MM.1S (cell line): ENCODE measurements around the gene ADARB2.

Experiments used
- EZH2 ChIP-seq: fragments of 300-600 bp; sonication (generic); optimal IDR thresholded peaks from 2 replicates; pipeline ENCODE3; 2017; ENCODE audit warnings: low read depth, mild to moderate bottlenecking, antibody characterized with exemption, low read length, mixed read lengths
- EZH2phosphoT487 ChIP-seq: fragments of 300-600 bp; sonication (generic); IDR thresholded peaks from 2 replicates; pipeline ENCODE4 v1.6.1; 2018; ENCODE audit warnings: antibody characterized with exemption, low read length
- TF ChIP-seq, protein P1 (sequence below): fragments of 300-600 bp; sonication (generic); IDR thresholded peaks from 2 replicates; pipeline ENCODE4 v1.5.1; 2016; ENCODE audit warnings: antibody characterized with exemption, low read length, mixed read lengths

GRCh38 chr10:1539216-1539615 lies 198.1 kb downstream of the ADARB2 start:
- TF ChIP-seq, protein P1, sequence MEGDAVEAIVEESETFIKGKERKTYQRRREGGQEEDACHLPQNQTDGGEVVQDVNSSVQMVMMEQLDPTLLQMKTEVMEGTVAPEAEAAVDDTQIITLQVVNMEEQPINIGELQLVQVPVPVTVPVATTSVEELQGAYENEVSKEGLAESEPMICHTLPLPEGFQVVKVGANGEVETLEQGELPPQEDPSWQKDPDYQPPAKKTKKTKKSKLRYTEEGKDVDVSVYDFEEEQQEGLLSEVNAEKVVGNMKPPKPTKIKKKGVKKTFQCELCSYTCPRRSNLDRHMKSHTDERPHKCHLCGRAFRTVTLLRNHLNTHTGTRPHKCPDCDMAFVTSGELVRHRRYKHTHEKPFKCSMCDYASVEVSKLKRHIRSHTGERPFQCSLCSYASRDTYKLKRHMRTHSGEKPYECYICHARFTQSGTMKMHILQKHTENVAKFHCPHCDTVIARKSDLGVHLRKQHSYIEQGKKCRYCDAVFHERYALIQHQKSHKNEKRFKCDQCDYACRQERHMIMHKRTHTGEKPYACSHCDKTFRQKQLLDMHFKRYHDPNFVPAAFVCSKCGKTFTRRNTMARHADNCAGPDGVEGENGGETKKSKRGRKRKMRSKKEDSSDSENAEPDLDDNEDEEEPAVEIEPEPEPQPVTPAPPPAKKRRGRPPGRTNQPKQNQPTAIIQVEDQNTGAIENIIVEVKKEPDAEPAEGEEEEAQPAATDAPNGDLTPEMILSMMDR: no peak
- TF ChIP-seq EZH2 (no peak), EZH2phosphoT487 (no peak)
